Adrenal gland (tissue), 12 donors: ENCODE data around the gene RANBP9. TPM values are rescaled to one million over a fixed set of nuclear protein-coding genes. Genes with fewer than 3 reads are reported as not detected.
A peak's percentile ranks its signal among the peaks of the same experiment; 100 is the strongest.

ENCODE experiments used
- DNase-seq, 7 donors: peaks; one replicate each; pipeline ENCODE4 v3.0.0-alpha.2; 2019 to 2020
- H3K27ac ChIP-seq, 5 donors: fragments of 200-600 bp; sonication (generic) in 4 of 5; 1 replicate in 3 of 5; 2 replicates in 2 of 5; pipeline versions ENCODE4 v1.5.1 to v1.8.0; 2016 to 2020; ENCODE audit warnings: mild to moderate bottlenecking in 1 of 5
- H3K27me3 ChIP-seq: fragments of 200-600 bp; 2 replicates; pipeline ENCODE4 v1.8.0; 2021
- H3K36me3 ChIP-seq, 2 donors: fragments of 200-600 bp; replicated peaks in 1 of 2; 1 replicate in 1 of 2; 2 replicates in 1 of 2; pipeline versions ENCODE4 v1.5.1 to v1.8.0; 2018 to 2022
- H3K4me1 ChIP-seq, 2 donors: fragments of 200-600 bp; replicated peaks in 1 of 2; 1 replicate in 1 of 2; 2 replicates in 1 of 2; pipeline versions ENCODE4 v1.5.1 to v1.8.0; 2018 to 2021
- H3K4me3 ChIP-seq, 4 donors: fragments of 200-600 bp; sonication (generic) in 3 of 4; one replicate each; pipeline ENCODE4 v1.5.1; 2016 to 2018
- H3K9me3 ChIP-seq, 3 donors: fragments of 200-600 bp; sonication (generic) in 1 of 3; replicated peaks in 1 of 3; 1 replicate in 2 of 3; 2 replicates in 1 of 3; pipeline versions ENCODE4 v1.5.1 to v1.8.0; 2016 to 2021
- POLR2A ChIP-seq, 2 donors: fragments of 450-650 bp; IDR thresholded peaks; one replicate each; pipeline ENCODE4 v1.6.1; 2017; ENCODE audit warnings: antibody characterized with exemption in 2 of 2, mild to moderate bottlenecking in 2 of 2, moderate library complexity in 1 of 2
- WGBS, 4 donors: extraction: QIAGEN DNeasy Blood & Tissue Kit in 2 of 4; methylation state at CpG; one replicate each; pipeline versions ENCODE4 v1.1.5 to v1.1.7; 2013 to 2017; 5-methylcytosine and 5-hydroxymethylcytosine counted together
- intact Hi-C, 2 donors: fragments of 100-400 bp; cut with DNase I; formaldehyde crosslinking; loops; one replicate each; pipeline versions ENCODE4 v1.14.1 to v1.15.0; 2022 to 2023
- polyA plus RNA-seq, 3 donors: library from polyadenylated mRNA; stranded (reverse); fragments of 200-250 nt in 2 of 3; fragments of 350-450 nt in 1 of 3; fragmentation: Illumina TruSeq in 1 of 3; extraction: RNeasy Lipid Tissue Mini Kit (QIAGEN cat#74804) in 1 of 3; gene quantifications; one replicate each; pipeline ENCODE4 v1.2.3, GENCODE V29; 2013 to 2014
- total RNA-seq, 9 donors: library from RNA; depleted of rRNA in 4 of 9; stranded (reverse); fragments of >200 nt in 4 of 9; fragments of 120-200 nt in 1 of 9; fragmentation: NEBNext Ultra II Directional in 1 of 9; extraction: Animal tissue kit (Norgen Biotek cat#: 25700) in 1 of 9; gene quantifications; one replicate each; pipeline versions ENCODE4 v1.1.0 to v1.2.4, GENCODE V29; 2013 to 2023
- TF ChIP-seq, protein P1 (sequence below), 6 experiments: fragments of 450-650 bp in 4 of 6; fragments of 200-600 bp in 2 of 6; sonication (generic) in 1 of 6; IDR thresholded peaks; 1 replicate in 5 of 6; 2 replicates in 1 of 6; pipeline versions ENCODE4 v1.5.1 to v1.8.0; 2016 to 2021; ENCODE audit warnings: antibody characterized with exemption in 6 of 6, mild to moderate bottlenecking in 2 of 6, moderate library complexity in 1 of 6
- donor health status: healthy with polysubstance abuse.
- donor health status: Bipolar disorder and iron deficiency.
- donor health status: DM: yes; HTN: yes; CAD: no.
- donor health status: DM: no; HTN: no; CAD: no.
- donor health status: DM: no; HTN: no; CAD: no.
- donor health status: DM: yes; HTN: yes; CAD: no.

Gene RANBP9
- total and polyA plus RNA-seq, 12 donors: 20.1 to 63.1 (median 37.9) TPM

- intact Hi-C loops: no loop called here
- peaks cover 0 to 11% (median 0%) of the 10 kb centered on the region in 3 donors for H3K9me3 ChIP-seq
- no peak for DNase-seq
- H3K36me3 ChIP-seq: no peaks in the 10 kb centered on the region
- WGBS, 4 donors: 92 to 97% (median 96%) methylated on average over 6 of the region's 6 CpGs
- no peak overlapping the region for H3K4me3 ChIP-seq
- no peak overlapping the region for H3K27ac ChIP-seq
- peaks cover 3 to 36% of the 10 kb centered on the region in 2 donors for H3K4me1 ChIP-seq
- H3K27me3 ChIP-seq: no peaks in the 10 kb centered on the region
- TF ChIP-seq, protein P1, sequence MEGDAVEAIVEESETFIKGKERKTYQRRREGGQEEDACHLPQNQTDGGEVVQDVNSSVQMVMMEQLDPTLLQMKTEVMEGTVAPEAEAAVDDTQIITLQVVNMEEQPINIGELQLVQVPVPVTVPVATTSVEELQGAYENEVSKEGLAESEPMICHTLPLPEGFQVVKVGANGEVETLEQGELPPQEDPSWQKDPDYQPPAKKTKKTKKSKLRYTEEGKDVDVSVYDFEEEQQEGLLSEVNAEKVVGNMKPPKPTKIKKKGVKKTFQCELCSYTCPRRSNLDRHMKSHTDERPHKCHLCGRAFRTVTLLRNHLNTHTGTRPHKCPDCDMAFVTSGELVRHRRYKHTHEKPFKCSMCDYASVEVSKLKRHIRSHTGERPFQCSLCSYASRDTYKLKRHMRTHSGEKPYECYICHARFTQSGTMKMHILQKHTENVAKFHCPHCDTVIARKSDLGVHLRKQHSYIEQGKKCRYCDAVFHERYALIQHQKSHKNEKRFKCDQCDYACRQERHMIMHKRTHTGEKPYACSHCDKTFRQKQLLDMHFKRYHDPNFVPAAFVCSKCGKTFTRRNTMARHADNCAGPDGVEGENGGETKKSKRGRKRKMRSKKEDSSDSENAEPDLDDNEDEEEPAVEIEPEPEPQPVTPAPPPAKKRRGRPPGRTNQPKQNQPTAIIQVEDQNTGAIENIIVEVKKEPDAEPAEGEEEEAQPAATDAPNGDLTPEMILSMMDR (IDR thresholded peaks at IDR 0.05): no peak
- no peak for TF ChIP-seq POLR2A (IDR thresholded peaks at IDR 0.05)
Measured at GRCh38 chr6:13680448-13680968, 31.1 kb downstream of the RANBP9 start.

- Histone ChIP-seq H3K27me3 (no peaks in the 10 kb centered on the region), H3K36me3 (no peaks in the 10 kb centered on the region), H3K4me1 (peaks cover 3 to 39% of the 10 kb centered on the region in 2 donors), H3K9me3 (peaks cover 0 to 11% (median 0%) of the 10 kb centered on the region in 3 donors), H3K4me3 (no peak overlapping the region), H3K27ac (no peak overlapping the region)
- TF ChIP-seq, protein P1 (IDR thresholded peaks at IDR 0.05): no peak
- no peak for TF ChIP-seq POLR2A (IDR thresholded peaks at IDR 0.05)
- DNase-seq: no peak
- intact Hi-C loops: no loop called here
- WGBS, 4 donors: 91 to 98% (median 96%) methylated on average over 2 of the region's 2 CpGs
Measured at GRCh38 chr6:13679996-13680395, 31.6 kb downstream of the RANBP9 start.

GRCh38 chr6:13678255-13678983 lies 33.2 kb downstream of the RANBP9 start:
- peak overlapping the region; percentile 22 to 85 (median 56) for H3K27ac ChIP-seq
- WGBS, 4 donors: 39 to 49% (median 45%) methylated on average over 4 of the region's 4 CpGs
- no peak for DNase-seq
- no peaks in the 10 kb centered on the region for H3K36me3 ChIP-seq
- peaks cover 0 to 11% (median 0%) of the 10 kb centered on the region in 3 donors for H3K9me3 ChIP-seq
- H3K4me1 ChIP-seq: peaks cover 3 to 41% of the 10 kb centered on the region in 2 donors
- no peaks in the 10 kb centered on the region for H3K27me3 ChIP-seq
- intact Hi-C loops: no loop called here
- TF ChIP-seq POLR2A (IDR thresholded peaks at IDR 0.05): no peak
- TF ChIP-seq, protein P1 (IDR thresholded peaks at IDR 0.05): no peak
- peak overlapping the region in 1 of 4 donors; percentile 26 for H3K4me3 ChIP-seq

- H3K27me3 ChIP-seq: no peaks in the 10 kb centered on the region
- DNase-seq: peak; percentile 36 to 80 (median 62)
- peak overlapping the region in 4 of 5 donors; percentile 22 to 74 (median 62) for H3K27ac ChIP-seq
- intact Hi-C loops: no loop called here
- peaks cover 3 to 37% of the 10 kb centered on the region in 2 donors for H3K4me1 ChIP-seq
- H3K4me3 ChIP-seq: peak overlapping the region in 1 of 4 donors; percentile 26
- H3K36me3 ChIP-seq: no peaks in the 10 kb centered on the region
- TF ChIP-seq, protein P1 (IDR thresholded peaks at IDR 0.05): no peak
- TF ChIP-seq POLR2A (IDR thresholded peaks at IDR 0.05): no peak
- H3K9me3 ChIP-seq: peaks cover 0 to 11% (median 0%) of the 10 kb centered on the region in 3 donors
- WGBS, 4 donors: 34 to 51% (median 43%) methylated on average over 3 of the region's 3 CpGs
Measured at GRCh38 chr6:13677878-13678254, 33.8 kb downstream of the RANBP9 start.
